ENCODE measurements around the gene LPCAT3. TPM values are rescaled to one million over a fixed set of nuclear protein-coding genes. Genes with fewer than 3 reads are reported as not detected.

LPCAT3 gene
- total and polyA plus RNA-seq, 2 of the 13 experiments (the other 11 are each of a cell fraction or from before 2014, with no cell fraction given), result 44.5 to 64.3 TPM

GRCh38 chr12:6944381-6945186 is 73.7 kb downstream of the LPCAT3 start (continued):
- peak; percentile 42; the same call in 1 of the 2 replicates for TF ChIP-seq TFAP4 (IDR thresholded peaks at IDR 0.05; ENCODE audit: borderline replicate concordance, low read depth)
- TF ChIP-seq ZFP91 (CRISPR knock-in tag; IDR thresholded peaks at IDR 0.05; ENCODE audit: borderline replicate concordance), result peak; percentile 91; the same call in 1 of the 2 replicates
- TF ChIP-seq ZNF709 (CRISPR knock-in tag; IDR thresholded peaks at IDR 0.05), result no peak
- TF ChIP-seq MBNL3 (CRISPR knock-in tag; conservative IDR thresholded peaks at IDR 0.05), result no peak
- TF ChIP-seq ZNF138 (CRISPR knock-in tag; IDR thresholded peaks at IDR 0.05; ENCODE audit: low read depth), result peak; percentile 33; the same call in 1 of the 2 replicates
- peak; percentile 83 for TF ChIP-seq AGO2 (optimal IDR thresholded peaks at IDR 0.05; ENCODE audit: low read depth, low read length)
- no peak for TF ChIP-seq ATF5 (CRISPR knock-in tag; IDR thresholded peaks at IDR 0.05; ENCODE audit: low read depth)
- peak; percentile 76; the same call in 1 of the 2 replicates for TF ChIP-seq HOXD1 (CRISPR knock-in tag; IDR thresholded peaks at IDR 0.05)
- TF ChIP-seq NCOA5 (CRISPR knock-in tag; IDR thresholded peaks at IDR 0.05), result no peak
- TF ChIP-seq HOMEZ (CRISPR knock-in tag; IDR thresholded peaks at IDR 0.05; ENCODE audit: low read depth), result 0 out of 2 replicates have a peak, but pooled peaks have one; percentile 18
- peak; percentile 29; the same call in 1 of the 2 replicates for TF ChIP-seq ZNF280D (CRISPR knock-in tag; IDR thresholded peaks at IDR 0.05)
- no peak for TF ChIP-seq ZNF660 (CRISPR knock-in tag; IDR thresholded peaks at IDR 0.05; ENCODE audit: borderline replicate concordance, low read depth)
- no peak for TF ChIP-seq NFKBIZ (CRISPR knock-in tag; IDR thresholded peaks at IDR 0.05)
- no peak for TF ChIP-seq PRPF4 (IDR thresholded peaks at IDR 0.05; ENCODE audit: low read depth, low read length, poor library complexity, severe bottlenecking)
- peak; percentile 69; the same call in 1 of the 2 replicates for TF ChIP-seq ZNF350 (CRISPR knock-in tag; IDR thresholded peaks at IDR 0.05; ENCODE audit: borderline replicate concordance, low read depth)
- TF ChIP-seq ZBTB42 (CRISPR knock-in tag; IDR thresholded peaks at IDR 0.05), result 0 out of 2 replicates have a peak, but pooled peaks have one; percentile 68
- peak; percentile 59; the same call in 1 of the 2 replicates for TF ChIP-seq GLI4 (CRISPR knock-in tag; IDR thresholded peaks at IDR 0.05; ENCODE audit: borderline replicate concordance)

All from HepG2 (cell line).